HepG2 (cell line): ENCODE results near the gene C22orf31. TPM values are rescaled to one million over a fixed set of nuclear protein-coding genes. Genes with fewer than 3 reads are reported as not detected.
A peak's percentile ranks its signal among the peaks of the same experiment; 100 is the strongest.

Experiments used
- ATAC-seq: fragments of 200-7000 bp; cut with Tn5 transposase; 3 replicates; pipeline ENCODE4 v1.9.1; 2020; ENCODE audit warnings: mild to moderate bottlenecking, moderate library complexity
- BruUV-seq: library from RNA; stranded (reverse); fragments of 400-500 nt; replicated peaks from 2 replicates; lab custom pipeline; 2021; lab: Mats Ljungman, UMichigan
- CTCF ChIA-PET: fragments of 300-600 bp; formaldehyde crosslinking; extraction: SDS; loops from one replicate; lab custom pipeline; 2021; ENCODE audit warnings: low total read pairs, inconsistent platforms, low intra/inter-chr PET ratio; lab: Yijun Ruan, JAX
- POLR2A ChIA-PET: fragments of 350-600 bp; sonication (Branson Sonifier 250); formaldehyde crosslinking; loops from one replicate; lab custom pipeline; 2020; ENCODE audit warnings: antibody characterized with exemption, inconsistent platforms; lab: Yijun Ruan, JAX
- DNase-seq: peaks from one replicate; pipeline ENCODE4 v3.0.0-alpha.2; 2015; ENCODE audit warnings: low spot score
- FAIRE-seq: peaks from 3 replicates; lab custom pipeline; 2011; peaks lifted over from hg19 to GRCh38; lab: Jason Lieb, UNC
- H2AFZ ChIP-seq: one replicate; pipeline ENCODE4 v1.6.1; 2011; ENCODE audit warnings: low read length, inconsistent platforms
- H3K27ac ChIP-seq: fragments of 300-600 bp; 3 replicates; pipeline ENCODE4 v1.8.0; 2011; ENCODE audit warnings: mixed run types, mild to moderate bottlenecking, mixed read lengths, low read length, inconsistent platforms; ENCODE audit not compliant: insufficient read depth; ENCODE audit errors: extremely low read length
- H3K27me3 ChIP-seq, 2 experiments: fragments of 200-600 bp in 1 of 2; 2 replicates in 1 of 2; 3 replicates in 1 of 2; pipeline versions ENCODE4 v1.6.0 to v1.8.0; 2011; ENCODE audit warnings: low read length in 2 of 2, mild to moderate bottlenecking in 2 of 2, moderate library complexity in 2 of 2, inconsistent platforms in 1 of 2; ENCODE audit not compliant: insufficient read depth in 2 of 2, control insufficient read depth in 1 of 2
- H3K36me3 ChIP-seq, 2 experiments: fragments of 200-600 bp in 1 of 2; replicated peaks in 1 of 2; 2 replicates in 1 of 2; 3 replicates in 1 of 2; pipeline versions ENCODE4 v1.5.1 to v1.8.0; 2011; ENCODE audit warnings: low read length in 2 of 2, inconsistent platforms in 1 of 2; ENCODE audit not compliant: insufficient read depth in 2 of 2, control insufficient read depth in 1 of 2
- H3K4me1 ChIP-seq: 2 replicates; pipeline ENCODE4 v1.5.1; 2012; ENCODE audit warnings: low read length, inconsistent platforms; ENCODE audit not compliant: insufficient read depth
- H3K4me2 ChIP-seq: 2 replicates; pipeline ENCODE4 v1.6.0; 2011; ENCODE audit warnings: low read depth, low read length, inconsistent platforms
- H3K4me3 ChIP-seq, 3 experiments: fragments of 200-600 bp in 1 of 3; sonication (generic), shearing (Covaris generic) in 1 of 3; replicated peaks in 1 of 3; 2 replicates each; pipeline ENCODE4 v1.5.1; 2011 to 2016; ENCODE audit warnings: low read length in 3 of 3, inconsistent platforms in 2 of 3, low read depth in 2 of 3, mild to moderate bottlenecking in 2 of 3, control low read depth in 1 of 3, mixed read lengths in 1 of 3; ENCODE audit not compliant: insufficient read depth in 1 of 3
- H3K79me2 ChIP-seq: one replicate; pipeline ENCODE4 v1.6.1; 2011; ENCODE audit warnings: low read length, inconsistent platforms; ENCODE audit not compliant: insufficient read depth
- H3K9ac ChIP-seq: 2 replicates; pipeline ENCODE4 v1.6.0; 2011; ENCODE audit warnings: mild to moderate bottlenecking, low read depth, low read length, inconsistent platforms; ENCODE audit not compliant: insufficient read depth
- H3K9me3 ChIP-seq: 2 replicates; pipeline ENCODE4 v1.5.1; 2012; ENCODE audit warnings: mild to moderate bottlenecking, low read length
- H4K20me1 ChIP-seq: 2 replicates; pipeline ENCODE4 v1.6.0; 2011; ENCODE audit warnings: inconsistent platforms, mild to moderate bottlenecking, low read length, moderate library complexity; ENCODE audit not compliant: insufficient read depth
- CEBPB ChIP-seq: IDR thresholded peaks from 2 replicates; pipeline ENCODE4 v1.6.1; 2011; ENCODE audit warnings: low read depth, low read length, improper control_type of control experiment, borderline replicate concordance
- FOSL1 ChIP-seq: sonication (generic); formaldehyde crosslinking; IDR thresholded peaks from 2 replicates; pipeline ENCODE4 v1.9.0; 2021; ENCODE audit warnings: missing genetic modification reagents, borderline replicate concordance
- FOXP1 ChIP-seq, 2 experiments: fragments of 450-650 bp in 1 of 2; IDR thresholded peaks; 2 replicates each; pipeline ENCODE4 v1.6.1; 2017 to 2018; ENCODE audit warnings: antibody characterized with exemption in 1 of 2
- KLF13 ChIP-seq: sonication (generic); formaldehyde crosslinking; IDR thresholded peaks from 2 replicates; pipeline ENCODE4 v1.4.0; 2020; ENCODE audit warnings: mild to moderate bottlenecking, missing genetic modification reagents
- NR2C2 ChIP-seq: sonication (generic); formaldehyde crosslinking; IDR thresholded peaks from 2 replicates; pipeline ENCODE4 v1.4.0; 2020; ENCODE audit warnings: missing genetic modification reagents, mild to moderate bottlenecking, moderate library complexity, borderline replicate concordance
- PAX8 ChIP-seq: sonication (generic); formaldehyde crosslinking; IDR thresholded peaks from 2 replicates; pipeline ENCODE4 v1.8.0; 2022; ENCODE audit warnings: mild to moderate bottlenecking, missing genetic modification reagents, borderline replicate concordance
- PRDM15 ChIP-seq: sonication (generic); formaldehyde crosslinking; IDR thresholded peaks from 2 replicates; pipeline ENCODE4 v1.4.0; 2020; ENCODE audit warnings: missing genetic modification reagents
- RARA ChIP-seq: IDR thresholded peaks from 2 replicates; pipeline ENCODE4 v1.6.1; 2016; ENCODE audit warnings: missing genetic modification reagents, missing compliant biosample characterization
- SMAD1 ChIP-seq: sonication (generic); formaldehyde crosslinking; IDR thresholded peaks from 2 replicates; pipeline ENCODE4 v1.4.0; 2020; ENCODE audit warnings: missing genetic modification reagents, low read depth, mild to moderate bottlenecking, borderline replicate concordance
- TMF1 ChIP-seq: sonication (generic); formaldehyde crosslinking; IDR thresholded peaks from 2 replicates; pipeline ENCODE4 v1.8.1; 2022; ENCODE audit warnings: low read depth, missing genetic modification reagents
- ZNF644 ChIP-seq: IDR thresholded peaks from 2 replicates; pipeline ENCODE4 v1.6.1; 2016; ENCODE audit warnings: low read depth
- ZNF775 ChIP-seq: sonication (generic); formaldehyde crosslinking; IDR thresholded peaks from 2 replicates; pipeline ENCODE4 v1.4.0; 2020; ENCODE audit warnings: missing genetic modification reagents, mild to moderate bottlenecking, moderate library complexity, borderline replicate concordance
- ZNF839 ChIP-seq: sonication (generic); formaldehyde crosslinking; IDR thresholded peaks from 2 replicates; pipeline ENCODE4 v1.4.0; 2020; ENCODE audit warnings: missing genetic modification reagents, mild to moderate bottlenecking, borderline replicate concordance
- ZNF883 ChIP-seq: sonication (generic); formaldehyde crosslinking; IDR thresholded peaks from 2 replicates; pipeline ENCODE4 v1.5.1; 2020; ENCODE audit warnings: mild to moderate bottlenecking, missing genetic modification reagents; ENCODE audit errors: not compliant biosample characterization
- WGBS: methylation state at CpG from one replicate; pipeline ENCODE4 v1.1.6; 2017; ENCODE audit warnings: low lambda C conversion rate; 5-methylcytosine and 5-hydroxymethylcytosine counted together
- in situ Hi-C: cut with HindIII; loops from 2 replicates; pipeline ENCODE4 v1.10.0; 2017; ENCODE audit warnings: low pct_unique_long_range_greater_than_20kb; ENCODE audit not compliant: extremely low pct_ligation_motif_present
- intact Hi-C: fragments of 100-400 bp; cut with micrococcal nuclease; formaldehyde crosslinking; loops from one replicate; pipeline ENCODE4 v1.10.0; 2022; ENCODE audit not compliant: unreplicated experiment
- polyA plus RNA-seq, 8 experiments: library from polyadenylated mRNA; depleted of rRNA in 3 of 8; stranded (reverse) in 7 of 8; unstranded in 1 of 8; fragments of >200 nt; fragmentation: Illumina TruSeq in 4 of 8; extraction: Trizol in 4 of 8; gene quantifications; 2 replicates each; pipeline versions ENCODE4 v1.2.1 to v1.2.3, GENCODE V29; 2011 to 2016; ENCODE audit warnings: low read depth in 4 of 8, missing spikeins in 1 of 8, mixed read lengths in 1 of 8; ENCODE audit not compliant: insufficient read depth in 1 of 8
- total RNA-seq, 5 experiments: library from RNA; depleted of rRNA; stranded (reverse); fragments of >200 nt; fragmentation: Illumina TruSeq; extraction: Trizol; gene quantifications; 2 replicates each; pipeline ENCODE4 v1.2.3, GENCODE V29; 2016; ENCODE audit warnings: low read depth in 1 of 5
- TF ChIP-seq, protein P1 (sequence below): IDR thresholded peaks from 2 replicates; pipeline ENCODE4 v1.6.1; 2016; ENCODE audit warnings: low read depth

The C22orf31 gene
- total and polyA plus RNA-seq, 2 of the 13 experiments (the other 11 are each of a cell fraction or from before 2014, with no cell fraction given), result not detected

- TF ChIP-seq PRDM15 (CRISPR knock-in tag) (peak; percentile 84; the same call in 1 of the 2 replicates), FOSL1 (CRISPR knock-in tag) (peak; percentile 27; the same call in 1 of the 2 replicates), RARA (peak; percentile 79)
These were observed 29.6 kb downstream of the C22orf31 start (continued) for GRCh38 chr22:29032014-29032475.

DNA sequence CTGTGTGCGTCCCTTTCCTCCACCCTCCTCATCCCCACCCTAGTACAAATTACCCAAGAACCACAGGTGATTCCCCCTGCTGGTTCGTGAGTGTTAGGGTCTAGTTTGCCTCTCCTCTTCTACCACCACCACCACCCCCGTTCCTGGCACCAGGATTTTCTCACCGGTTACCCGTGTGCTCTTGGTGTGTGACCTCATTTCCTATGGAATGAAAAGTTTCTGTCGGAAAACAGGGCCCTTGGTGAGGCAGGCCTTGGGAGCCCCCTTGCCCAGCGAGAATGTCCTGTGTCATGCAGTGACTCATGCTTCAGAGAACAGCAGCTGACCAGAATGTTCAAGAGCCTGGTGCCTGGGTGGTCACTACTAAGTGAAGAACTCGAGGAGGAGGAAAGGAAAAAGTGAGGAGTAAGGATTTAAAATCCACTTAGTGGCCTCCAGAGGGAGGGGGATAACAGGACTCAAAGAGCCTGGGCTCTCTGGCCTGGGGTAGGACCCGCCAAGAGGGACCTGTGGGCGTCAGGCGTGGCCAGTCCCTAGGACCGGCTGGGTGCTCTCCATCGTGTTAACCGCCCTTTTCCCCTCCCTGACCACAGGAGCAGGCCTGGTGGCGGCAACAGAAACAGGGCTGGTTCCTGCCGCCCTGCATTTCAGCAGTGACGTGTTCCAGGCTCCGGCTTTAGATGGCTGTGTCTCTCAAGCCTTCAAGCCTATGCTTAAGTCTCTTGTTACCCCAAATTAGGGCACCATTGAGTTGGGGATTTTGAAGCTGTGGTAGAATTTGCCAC, 30.2 kb downstream of the C22orf31 start:
- TSS peak; percentile 53 for BruUV-seq
- Histone ChIP-seq H3K27ac (peak overlapping the region; percentile 88), H3K79me2 (peaks cover 76% of the 10 kb centered on the region), H3K4me1 (peaks cover 95% of the 10 kb centered on the region), H3K36me3 (peaks cover 21 to 57% of the 10 kb centered on the region in 2 experiments), H3K27me3 (no peaks in the 10 kb centered on the region), H4K20me1 (no peaks in the 10 kb centered on the region), H3K9me3 (no peaks in the 10 kb centered on the region), H3K4me3 (peak overlapping the region; percentile 18 to 51 (median 36); a peak in 4 of 6 replicates), H3K9ac (peak overlapping the region; percentile 70), H2AFZ (no peak overlapping the region), H3K4me2 (peak overlapping the region; percentile 67)
- ChIA-PET CTCF (no interaction called here), POLR2A (interaction anchor here (0.8 to 5.0 kb wide), 22 partner anchors 10 to 247 kb away, joined by 3 to 44 read pairs (median 8); partner anchors contain the start of gene ZNRF3)
- intact Hi-C loops, result loop anchor here (2.0 to 5.0 kb wide), 3 partner anchors 27 to 144 kb away; no protein-coding TSS in a partner anchor
- DNase-seq (peak; percentile 93), FAIRE-seq (no peak), ATAC-seq (peak; percentile 74)
- WGBS, result 35% methylated on average over 13 of the region's 18 CpGs
- in situ Hi-C loops, result loop anchor here (5.0 kb wide), 1 partner anchor 114 kb away; no protein-coding TSS in a partner anchor
- TF ChIP-seq, protein P1, sequence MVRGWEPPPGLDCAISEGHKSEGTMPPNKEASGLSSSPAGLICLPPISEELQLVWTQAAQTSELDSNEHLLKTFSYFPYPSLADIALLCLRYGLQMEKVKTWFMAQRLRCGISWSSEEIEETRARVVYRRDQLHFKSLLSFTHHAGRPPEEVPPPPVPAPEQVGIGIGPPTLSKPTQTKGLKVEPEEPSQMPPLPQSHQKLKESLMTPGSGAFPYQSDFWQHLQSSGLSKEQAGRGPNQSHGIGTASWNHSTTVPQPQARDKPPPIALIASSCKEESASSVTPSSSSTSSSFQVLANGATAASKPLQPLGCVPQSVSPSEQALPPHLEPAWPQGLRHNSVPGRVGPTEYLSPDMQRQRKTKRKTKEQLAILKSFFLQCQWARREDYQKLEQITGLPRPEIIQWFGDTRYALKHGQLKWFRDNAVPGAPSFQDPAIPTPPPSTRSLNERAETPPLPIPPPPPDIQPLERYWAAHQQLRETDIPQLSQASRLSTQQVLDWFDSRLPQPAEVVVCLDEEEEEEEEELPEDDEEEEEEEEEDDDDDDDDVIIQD (CRISPR knock-in tag), result peak; percentile 81
- TF ChIP-seq KLF13 (CRISPR knock-in tag), result no peak
- no peak for TF ChIP-seq FOXP1 (IDR thresholded peaks at IDR 0.05)
- peak; percentile 34; the same call in 1 of the 2 replicates for TF ChIP-seq FOXP1 (CRISPR knock-in tag; IDR thresholded peaks at IDR 0.05)
- TF ChIP-seq PAX8 (CRISPR knock-in tag), result 0 out of 2 replicates have a peak, but pooled peaks have one; percentile 54
- no peak for TF ChIP-seq CEBPB
- TF ChIP-seq ZNF839 (CRISPR knock-in tag), result no peak
- TF ChIP-seq ZNF883, result no peak
- 0 out of 2 replicates have a peak, but pooled peaks have one; percentile 29 for TF ChIP-seq ZNF775 (CRISPR knock-in tag)
- TF ChIP-seq NR2C2, result peak; percentile 58
- TF ChIP-seq ZNF644 (CRISPR knock-in tag), result 0 out of 2 replicates have a peak, but pooled peaks have one; percentile 5
- TF ChIP-seq TMF1, result no peak
- 0 out of 2 replicates have a peak, but pooled peaks have one; percentile 35 for TF ChIP-seq SMAD1 (CRISPR knock-in tag)
